Panc1 (cell line): ENCODE measurements around the gene ZNF212. TPM values are rescaled to one million over a fixed set of nuclear protein-coding genes. Genes with fewer than 3 reads are reported as not detected.

Source experiments
- ATAC-seq: fragments of 200-7000 bp; cut with Tn5 transposase; 2 replicates; pipeline ENCODE4 v1.9.1; 2020; ENCODE audit warnings: mild to moderate bottlenecking, moderate library complexity
- BruUV-seq: library from RNA; stranded (reverse); fragments of 400-500 nt; replicated peaks from 2 replicates; lab custom pipeline; 2021; lab: Mats Ljungman, UMichigan
- CTCF ChIA-PET: fragments of 300-600 bp; sonication (Branson Sonifier 250); formaldehyde crosslinking; loops from one replicate; lab custom pipeline; 2022; ENCODE audit warnings: antibody characterized with exemption; lab: Charles Lee
- POLR2A ChIA-PET: fragments of 300-600 bp; sonication (Branson Sonifier 250); formaldehyde crosslinking; loops from one replicate; lab custom pipeline; 2022; ENCODE audit warnings: antibody characterized with exemption; lab: Charles Lee
- DNase-seq: peaks from one replicate; pipeline ENCODE4 v3.0.0-alpha.2; 2010; ENCODE audit warnings: low read depth, low spot score
- H3K27ac ChIP-seq: 2 replicates; pipeline ENCODE4 v1.5.1; 2011; ENCODE audit warnings: mild to moderate bottlenecking, low read length, inconsistent platforms
- H3K27me3 ChIP-seq: fragments of 200-500 bp; sonication (Bioruptor generic); 2 replicates; pipeline ENCODE4 v1.6.0; 2014; ENCODE audit warnings: low read length, inconsistent platforms; ENCODE audit not compliant: control insufficient read depth, insufficient read depth
- H3K36me3 ChIP-seq: fragments of 200-500 bp; sonication (Bioruptor generic); 2 replicates; pipeline ENCODE4 v1.5.1; 2014; ENCODE audit warnings: inconsistent platforms, mild to moderate bottlenecking, low read length, moderate library complexity; ENCODE audit not compliant: control insufficient read depth, insufficient read depth
- H3K4me1 ChIP-seq: 2 replicates; pipeline ENCODE4 v1.5.1; 2011; ENCODE audit warnings: inconsistent platforms, mild to moderate bottlenecking, low read length, moderate library complexity; ENCODE audit not compliant: control insufficient read depth, insufficient read depth
- H3K4me3 ChIP-seq, 2 experiments: 2 replicates each; pipeline ENCODE4 v1.5.1; 2011 to 2012; ENCODE audit warnings: low read depth in 2 of 2, low read length in 2 of 2, mild to moderate bottlenecking in 2 of 2, inconsistent platforms in 1 of 2, moderate library complexity in 1 of 2
- H3K9me3 ChIP-seq: fragments of 200-500 bp; sonication (Bioruptor generic); 2 replicates; pipeline ENCODE4 v1.5.1; 2014; ENCODE audit warnings: low read depth, mild to moderate bottlenecking, inconsistent platforms, low read length, moderate library complexity; ENCODE audit not compliant: control insufficient read depth, insufficient read depth
- POLR2AphosphoS5 ChIP-seq: IDR thresholded peaks from 2 replicates; pipeline ENCODE4 v1.6.1; 2012; ENCODE audit warnings: mild to moderate bottlenecking, low read depth, low read length, moderate library complexity
- REST ChIP-seq, 2 experiments: IDR thresholded peaks; 2 replicates each; pipeline ENCODE4 v1.6.1; 2011 to 2012; ENCODE audit warnings: low read depth in 2 of 2, control low read depth in 1 of 2, low read length in 1 of 2, mild to moderate bottlenecking in 1 of 2, moderate library complexity in 1 of 2; ENCODE audit not compliant: insufficient read depth in 1 of 2
- SIN3A ChIP-seq: IDR thresholded peaks from 2 replicates; pipeline ENCODE4 v1.6.1; 2012; ENCODE audit warnings: low read depth, mild to moderate bottlenecking, low read length, moderate library complexity, borderline replicate concordance; ENCODE audit not compliant: insufficient read depth
- TCF7L2 ChIP-seq: IDR thresholded peaks from 2 replicates; pipeline ENCODE4 v1.6.1; 2011; ENCODE audit warnings: mild to moderate bottlenecking, low read depth, low read length, inconsistent platforms
- in situ Hi-C: cut with HindIII; loops from 2 replicates; pipeline ENCODE4 v1.10.0; 2016; ENCODE audit warnings: low sequenced_read_pairs, low pct_unique_long_range_greater_than_20kb
- intact Hi-C: fragments of 100-400 bp; cut with micrococcal nuclease; formaldehyde crosslinking; loops from one replicate; pipeline ENCODE4 v1.10.0; 2022; ENCODE audit not compliant: unreplicated experiment
- total RNA-seq: library from RNA; stranded (reverse); gene quantifications from one replicate; pipeline ENCODE4 v1.2.1, GENCODE V29; 2021; ENCODE audit not compliant: unreplicated experiment
- TF ChIP-seq, protein P1 (sequence below): fragments of 450-650 bp; IDR thresholded peaks from 2 replicates; pipeline ENCODE4 v1.5.1; 2017; ENCODE audit warnings: mild to moderate bottlenecking

ZNF212 gene
- total RNA-seq, 1 experiment from 2014 or later = 11.3 TPM

DNA sequence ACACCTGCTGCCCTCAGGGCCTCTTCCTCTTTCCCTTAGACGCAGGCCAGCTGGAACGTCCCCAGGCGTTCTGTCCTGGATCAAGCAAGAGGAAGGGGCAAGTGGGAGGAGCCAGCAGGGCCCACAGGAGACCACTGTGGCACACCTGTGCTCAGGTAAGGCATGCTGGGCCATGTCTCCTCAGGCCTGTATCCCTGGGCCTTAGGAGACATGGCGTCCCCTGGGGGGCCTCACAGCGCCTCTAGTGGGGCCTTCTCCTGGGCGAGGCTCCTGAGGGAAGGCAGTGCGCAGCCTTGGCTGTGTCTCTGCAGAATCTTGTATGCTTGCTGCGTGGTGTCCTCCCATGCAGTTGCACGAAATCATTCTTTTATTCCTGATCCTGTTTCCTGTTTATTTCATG is 53.9 kb downstream of the ZNF212 start:
- DNase-seq (no peak), ATAC-seq (no peak)
- no TSS peak for BruUV-seq
- Histone ChIP-seq H3K27ac (no peak overlapping the region), H3K9me3 (no peaks in the 10 kb centered on the region), H3K4me3 (no peak overlapping the region), H3K4me1 (no peaks in the 10 kb centered on the region), H3K27me3 (no peaks in the 10 kb centered on the region), H3K36me3 (no peaks in the 10 kb centered on the region)
- intact Hi-C loops = no loop called here
- in situ Hi-C loops = no loop called here
- POLR2A ChIA-PET = no interaction called here
- no peak for TF ChIP-seq SIN3A
- no peak for TF ChIP-seq TCF7L2
- TF ChIP-seq POLR2AphosphoS5 = no peak
- TF ChIP-seq, protein P1, sequence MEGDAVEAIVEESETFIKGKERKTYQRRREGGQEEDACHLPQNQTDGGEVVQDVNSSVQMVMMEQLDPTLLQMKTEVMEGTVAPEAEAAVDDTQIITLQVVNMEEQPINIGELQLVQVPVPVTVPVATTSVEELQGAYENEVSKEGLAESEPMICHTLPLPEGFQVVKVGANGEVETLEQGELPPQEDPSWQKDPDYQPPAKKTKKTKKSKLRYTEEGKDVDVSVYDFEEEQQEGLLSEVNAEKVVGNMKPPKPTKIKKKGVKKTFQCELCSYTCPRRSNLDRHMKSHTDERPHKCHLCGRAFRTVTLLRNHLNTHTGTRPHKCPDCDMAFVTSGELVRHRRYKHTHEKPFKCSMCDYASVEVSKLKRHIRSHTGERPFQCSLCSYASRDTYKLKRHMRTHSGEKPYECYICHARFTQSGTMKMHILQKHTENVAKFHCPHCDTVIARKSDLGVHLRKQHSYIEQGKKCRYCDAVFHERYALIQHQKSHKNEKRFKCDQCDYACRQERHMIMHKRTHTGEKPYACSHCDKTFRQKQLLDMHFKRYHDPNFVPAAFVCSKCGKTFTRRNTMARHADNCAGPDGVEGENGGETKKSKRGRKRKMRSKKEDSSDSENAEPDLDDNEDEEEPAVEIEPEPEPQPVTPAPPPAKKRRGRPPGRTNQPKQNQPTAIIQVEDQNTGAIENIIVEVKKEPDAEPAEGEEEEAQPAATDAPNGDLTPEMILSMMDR = no peak
- TF ChIP-seq REST (IDR thresholded peaks at IDR 0.05; ENCODE audit: insufficient read depth in 1 of 2, low read depth in 2 of 2, low read length in 1 of 2) = no peak
- CTCF ChIA-PET = no interaction called here

GRCh38 chr7:149293946-149294633 is 54.6 kb downstream of the ZNF212 start:
- Histone ChIP-seq H3K4me1 (no peaks in the 10 kb centered on the region), H3K9me3 (no peaks in the 10 kb centered on the region), H3K4me3 (no peak overlapping the region), H3K27ac (no peak overlapping the region), H3K36me3 (no peaks in the 10 kb centered on the region), H3K27me3 (no peaks in the 10 kb centered on the region)
- DNase-seq = no peak
- POLR2A ChIA-PET = no interaction called here
- no peak for ATAC-seq
- TF ChIP-seq, protein P1 = no peak
- no peak for TF ChIP-seq REST (IDR thresholded peaks at IDR 0.05; ENCODE audit: insufficient read depth in 1 of 2, low read depth in 2 of 2, low read length in 1 of 2)
- no peak for TF ChIP-seq TCF7L2
- TF ChIP-seq POLR2AphosphoS5 = no peak
- no peak for TF ChIP-seq SIN3A
- CTCF ChIA-PET = no interaction called here
- intact Hi-C loops = no loop called here
- no TSS peak for BruUV-seq
- in situ Hi-C loops = no loop called here
